ENCODE measurements around the gene KCP.

KCP gene

DNA sequence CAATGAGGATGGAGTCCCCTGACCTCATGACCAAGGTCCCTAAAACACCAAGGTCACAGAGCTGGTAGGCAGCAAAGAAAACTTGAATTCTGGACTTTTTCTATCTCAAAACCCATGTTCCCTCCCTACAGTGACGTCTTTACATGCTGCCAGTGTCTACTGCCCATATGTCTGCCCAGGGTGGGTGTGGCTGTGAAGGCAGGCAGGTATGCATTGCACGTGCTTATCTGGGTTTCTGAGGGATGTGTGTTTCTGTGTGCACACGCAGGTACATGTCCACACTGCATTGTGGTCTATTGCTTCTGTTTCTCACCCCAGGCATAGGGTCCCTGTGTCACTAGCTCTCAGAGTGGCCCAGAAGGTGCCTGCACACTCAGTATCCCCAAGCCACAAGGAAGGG lies 34.4 kb downstream of the KCP start:
- in situ Hi-C loops (cut with MboI; ENCODE audit: low sequenced_read_pairs) = no loop called here

DNA sequence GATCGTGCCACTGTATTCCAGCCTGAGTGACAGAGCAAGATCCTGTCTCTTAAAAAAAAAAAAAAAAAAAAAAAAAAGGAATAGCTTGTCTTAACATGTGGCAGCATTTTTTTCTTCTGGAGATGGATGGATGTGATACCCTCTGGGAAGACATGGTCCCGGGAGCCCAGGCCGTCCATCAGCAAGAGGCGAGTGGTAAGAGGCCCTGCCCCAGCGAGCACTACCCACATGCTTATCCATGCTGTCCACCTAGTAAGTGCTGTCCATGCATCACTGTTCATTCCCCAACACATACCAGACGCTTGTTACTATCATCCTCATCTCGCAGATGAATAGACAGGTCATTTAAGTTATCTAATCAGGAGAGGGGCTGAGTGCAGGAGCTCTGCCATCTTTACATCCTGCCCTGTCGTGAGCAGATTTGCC lies 35.0 kb downstream of the KCP start:
- in situ Hi-C loops (cut with MboI; ENCODE audit: low sequenced_read_pairs) = no loop called here

DNA sequence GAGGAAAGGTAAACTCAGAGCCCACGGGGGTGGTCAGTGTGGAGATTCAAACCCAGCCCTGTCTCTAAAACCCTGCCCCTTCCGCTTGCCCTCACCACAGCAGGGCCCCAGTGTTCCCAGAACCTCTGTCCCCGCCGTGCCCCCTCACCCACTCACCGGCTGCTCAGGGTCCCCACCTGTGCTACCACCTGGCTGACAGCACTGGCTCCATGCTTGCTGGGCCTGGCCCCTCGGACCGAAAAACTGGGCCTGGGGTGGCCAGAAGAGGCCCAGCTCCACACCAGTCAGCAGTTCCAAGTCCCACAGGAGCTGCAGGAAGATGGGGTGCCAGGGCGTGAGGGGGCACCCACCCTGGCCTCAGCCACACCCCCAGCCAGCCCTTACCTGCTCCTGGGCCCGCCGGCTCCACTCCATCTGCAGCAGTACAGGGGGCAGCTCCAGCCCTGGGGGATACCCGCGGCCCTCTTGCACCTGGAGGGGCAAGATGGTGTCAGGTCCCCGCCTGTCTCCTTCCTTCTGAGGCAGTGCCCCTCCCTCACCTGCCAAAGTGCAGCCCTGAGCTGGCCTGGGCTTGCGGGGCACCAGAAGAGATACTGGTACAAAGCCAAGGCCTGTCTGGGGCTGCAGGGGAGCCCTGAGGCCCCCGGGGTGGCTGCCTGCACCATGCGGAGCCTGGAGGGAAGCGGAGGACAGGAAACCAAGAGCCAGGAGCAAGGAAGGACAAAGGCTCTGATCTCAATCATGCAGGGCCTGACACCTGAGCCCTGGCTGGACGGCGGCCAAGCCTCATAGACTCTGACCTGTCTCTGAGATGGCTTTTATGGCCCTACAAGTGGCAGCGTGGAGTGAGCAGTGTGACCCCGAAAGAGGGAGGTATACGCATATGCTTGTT lies 36.1 kb downstream of the KCP start:
- in situ Hi-C loops (cut with MboI; ENCODE audit: low sequenced_read_pairs) = no loop called here

- in situ Hi-C loops (cut with MboI; ENCODE audit: low sequenced_read_pairs) = no loop called here
These were observed 37.3 kb downstream of the KCP start for GRCh38 chr7:128873234-128873633.

- in situ Hi-C loops (cut with MboI; ENCODE audit: low sequenced_read_pairs) = no loop called here
These were observed 38.1 kb downstream of the KCP start for GRCh38 chr7:128872394-128872824.

- in situ Hi-C loops (cut with MboI; ENCODE audit: low sequenced_read_pairs) = no loop called here
These were observed 39.5 kb downstream of the KCP start for GRCh38 chr7:128871050-128871449.

DNA sequence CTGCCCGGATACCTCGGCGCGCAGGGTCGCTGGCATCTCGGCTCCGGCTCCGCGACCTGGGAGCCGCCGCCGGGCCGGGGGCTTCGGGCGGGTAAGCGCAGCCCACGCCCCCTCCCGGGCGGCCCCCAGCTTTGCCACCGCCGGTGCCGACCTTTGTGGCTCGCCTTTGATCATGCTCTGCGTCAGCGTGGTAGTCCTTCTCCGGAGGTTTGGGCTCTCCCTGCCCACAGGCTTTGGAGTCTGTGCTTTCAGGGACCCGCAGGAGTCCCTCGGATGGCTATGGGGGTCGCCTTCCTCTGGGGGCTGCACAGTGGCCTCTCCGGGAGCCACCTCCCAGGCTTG lies 40.6 kb downstream of the KCP start:
- in situ Hi-C loops (cut with MboI; ENCODE audit: low sequenced_read_pairs) = no loop called here

- in situ Hi-C loops (cut with MboI; ENCODE audit: low sequenced_read_pairs) = no loop called here
These were observed 41.2 kb downstream of the KCP start for GRCh38 chr7:128869138-128869943.

DNA sequence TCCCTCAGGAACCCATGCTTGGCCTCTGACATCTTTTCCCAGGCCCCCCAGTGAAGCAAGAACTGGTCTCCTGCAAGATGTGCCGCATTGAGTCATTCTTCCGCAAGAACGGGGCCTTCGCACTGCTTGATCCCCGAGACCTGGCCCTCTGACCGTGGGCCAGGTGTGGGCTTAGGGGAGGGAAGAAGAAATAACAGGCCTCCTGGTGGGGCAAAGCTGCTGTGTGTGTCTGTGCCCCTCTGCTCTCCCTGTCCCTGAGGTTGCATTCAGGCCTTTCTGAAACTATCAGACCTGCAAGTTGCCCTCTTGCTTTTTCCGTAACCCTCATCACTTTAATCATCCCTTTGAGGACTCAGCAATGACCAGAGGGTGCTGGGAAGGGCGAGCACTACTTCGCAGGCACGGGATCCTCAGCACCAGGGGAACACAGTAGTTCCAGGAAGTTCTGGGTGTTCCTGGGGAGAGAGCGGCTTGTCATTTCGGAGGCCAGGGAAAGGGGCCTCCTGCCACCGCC lies 41.8 kb downstream of the KCP start:
- in situ Hi-C loops (cut with MboI; ENCODE audit: low sequenced_read_pairs) = no loop called here

GRCh38 chr7:128867842-128868623 lies 42.5 kb downstream of the KCP start:
- in situ Hi-C loops (cut with MboI; ENCODE audit: low sequenced_read_pairs) = no loop called here

- in situ Hi-C loops (cut with MboI; ENCODE audit: low sequenced_read_pairs) = no loop called here
These were observed 43.3 kb downstream of the KCP start for GRCh38 chr7:128867241-128867640.

DNA sequence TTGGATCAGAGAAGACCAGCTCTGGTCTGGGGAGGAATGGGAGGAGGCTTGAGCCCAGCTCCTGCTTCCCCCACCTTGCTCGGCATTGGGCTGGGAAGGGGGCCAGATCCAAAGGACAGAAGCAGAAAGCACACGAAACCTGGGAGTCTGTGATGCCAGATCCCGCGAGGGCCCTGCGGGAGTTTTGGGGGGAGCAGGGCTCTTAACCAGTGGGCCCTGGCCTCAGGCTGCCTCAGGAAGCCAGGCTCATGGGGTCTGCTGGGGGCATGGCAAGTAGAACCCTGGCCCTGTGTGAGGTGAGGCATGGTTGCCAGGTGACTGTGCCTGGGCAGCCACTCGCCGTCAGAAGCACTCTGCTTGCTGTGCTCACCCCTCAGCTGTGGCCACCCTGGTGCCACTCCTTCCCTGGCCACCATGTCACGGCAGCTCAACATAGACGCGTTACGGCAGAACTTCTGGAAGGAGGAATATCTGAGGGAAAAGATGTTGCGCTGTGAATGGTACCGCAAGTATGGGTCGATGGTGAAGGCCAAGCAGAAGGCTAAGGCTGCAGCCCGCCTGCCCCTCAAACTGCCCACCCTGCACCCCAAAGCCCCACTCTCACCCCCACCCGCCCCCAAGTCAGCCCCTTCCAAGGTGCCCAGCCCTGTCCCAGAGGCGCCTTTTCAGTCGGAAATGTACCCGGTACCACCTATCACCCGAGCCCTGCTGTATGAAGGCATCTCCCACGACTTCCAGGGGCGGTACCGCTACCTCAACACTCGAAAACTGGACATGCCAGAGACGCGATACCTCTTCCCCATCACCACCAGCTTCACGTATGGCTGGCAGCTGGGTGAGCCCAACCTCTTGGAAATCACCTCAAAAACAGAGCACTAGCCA lies 44.3 kb downstream of the KCP start:
- in situ Hi-C loops (cut with MboI; ENCODE audit: low sequenced_read_pairs) = no loop called here

DNA sequence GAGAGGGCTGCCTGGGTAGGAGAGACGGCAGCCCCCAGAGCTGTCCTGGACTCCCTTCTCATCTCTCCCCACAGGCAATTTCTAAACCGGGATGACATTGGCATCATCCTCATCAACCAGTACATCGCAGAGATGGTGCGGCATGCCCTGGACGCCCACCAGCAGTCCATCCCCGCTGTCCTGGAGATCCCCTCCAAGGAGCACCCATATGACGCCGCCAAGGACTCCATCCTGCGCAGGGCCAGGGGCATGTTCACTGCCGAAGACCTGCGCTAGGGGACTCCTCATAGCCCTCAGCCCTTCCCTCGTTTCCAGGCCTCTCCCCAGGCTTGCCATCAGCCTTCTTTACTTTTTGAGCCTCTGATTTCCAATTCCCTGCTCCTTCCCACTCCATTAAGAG lies 45.2 kb downstream of the KCP start:
- in situ Hi-C loops (cut with MboI; ENCODE audit: low sequenced_read_pairs) = no loop called here

DNA sequence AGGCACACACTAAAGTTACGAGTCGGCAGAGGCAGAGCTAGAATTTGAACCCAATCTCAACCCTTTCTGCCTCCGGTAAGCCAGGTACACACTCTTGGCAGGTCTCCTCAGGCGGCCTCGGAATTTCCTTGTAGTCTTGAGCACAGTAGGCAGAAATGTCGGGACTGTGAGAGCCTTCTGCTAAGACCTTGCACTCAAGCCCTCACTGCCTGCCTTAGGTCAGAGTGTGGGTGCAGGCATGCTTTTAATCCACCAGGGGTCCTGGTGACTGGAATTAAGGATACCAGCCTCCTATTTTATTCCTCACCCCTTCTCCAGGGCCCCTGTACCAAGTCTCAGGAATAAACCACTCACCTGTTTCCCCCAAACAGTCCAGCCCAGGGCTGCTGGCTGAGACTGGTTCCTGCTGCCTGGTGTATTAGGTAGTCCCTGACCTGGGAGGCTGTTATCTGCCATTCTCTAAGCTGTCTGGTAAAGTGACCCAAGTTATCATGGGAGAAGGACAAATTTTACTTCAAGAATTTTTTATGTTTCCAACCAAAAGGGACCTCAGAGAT lies 47.0 kb downstream of the KCP start:
- in situ Hi-C loops (cut with MboI; ENCODE audit: low sequenced_read_pairs) = no loop called here

DNA sequence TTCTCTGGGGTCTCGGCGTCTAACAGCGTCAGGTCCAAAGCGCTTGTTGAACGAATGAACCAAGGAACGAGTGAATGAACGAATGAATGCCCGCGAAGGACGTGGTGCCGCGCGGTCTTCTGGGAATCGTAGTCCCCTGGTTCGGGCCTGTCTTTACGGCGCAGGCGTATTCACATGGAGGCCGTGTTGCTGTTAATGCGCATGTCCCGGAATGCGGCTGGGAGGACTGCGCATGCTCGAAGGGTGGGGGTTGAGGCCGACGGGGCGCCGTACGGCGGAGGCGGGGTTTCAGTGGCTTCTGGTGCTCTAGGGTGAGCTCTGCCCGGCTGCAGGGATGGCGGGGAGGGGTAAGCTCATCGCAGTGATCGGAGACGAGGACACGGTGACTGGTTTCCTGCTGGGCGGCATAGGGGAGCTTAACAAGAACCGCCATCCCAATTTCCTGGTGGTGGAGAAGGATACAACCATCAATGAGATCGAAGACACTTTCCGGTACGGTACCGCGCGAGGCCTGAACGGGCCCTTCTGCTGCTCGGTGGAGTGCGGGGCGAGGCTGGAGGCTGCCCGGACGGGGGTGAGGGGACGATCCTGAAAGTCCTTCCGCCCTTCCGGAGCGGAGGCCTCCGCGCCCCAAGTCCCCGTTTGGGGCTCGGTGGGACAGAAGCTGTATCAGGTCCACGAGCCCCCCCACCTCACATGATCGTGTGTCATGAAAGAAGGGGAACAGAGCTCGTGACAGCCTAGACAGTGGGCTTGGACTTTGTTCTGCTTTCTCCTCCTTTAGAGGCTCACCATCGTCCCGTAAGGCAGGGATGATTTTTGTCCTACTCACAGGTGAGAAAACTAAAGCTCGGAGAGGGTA lies 47.7 kb downstream of the KCP start, which contains the start of gene ATP6V1F:
Gene ATP6V1F, plus strand, starts transcription at position 286 of the 862 bp plus-strand sequence. Its CDS starts 49 bp downstream, at position 335.
- in situ Hi-C loops (cut with MboI; ENCODE audit: low sequenced_read_pairs) = no loop called here

DNA sequence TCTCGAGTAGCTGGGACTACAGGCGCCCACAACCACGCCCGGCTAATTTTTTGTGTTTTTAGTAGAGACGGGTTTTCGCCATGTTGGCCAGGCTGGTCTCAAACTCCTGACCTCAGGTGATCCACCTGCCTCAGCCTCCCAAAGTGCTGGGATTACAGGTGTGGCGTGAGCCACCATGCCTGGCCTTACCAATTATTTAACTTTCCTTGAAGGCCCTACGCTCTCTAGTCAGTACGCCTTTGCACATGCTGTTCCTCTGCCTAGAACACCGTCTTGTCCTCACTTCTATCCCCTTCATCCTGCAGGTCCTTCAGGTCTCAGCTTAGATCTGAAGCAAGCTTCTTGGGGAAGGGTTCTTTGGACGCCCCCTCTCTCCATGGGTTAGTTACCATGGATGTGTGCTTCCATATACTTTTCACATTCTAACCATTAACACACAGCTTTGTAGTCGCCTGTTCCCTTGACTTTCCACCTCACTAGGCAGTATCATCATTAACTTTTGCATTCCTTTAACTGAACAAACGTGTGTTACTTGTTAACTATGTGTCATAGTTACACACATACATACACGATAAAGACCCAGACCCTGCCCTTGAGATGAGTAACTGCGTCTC lies 48.4 kb downstream of the KCP start:
- in situ Hi-C loops (cut with MboI; ENCODE audit: low sequenced_read_pairs) = no loop called here

DNA sequence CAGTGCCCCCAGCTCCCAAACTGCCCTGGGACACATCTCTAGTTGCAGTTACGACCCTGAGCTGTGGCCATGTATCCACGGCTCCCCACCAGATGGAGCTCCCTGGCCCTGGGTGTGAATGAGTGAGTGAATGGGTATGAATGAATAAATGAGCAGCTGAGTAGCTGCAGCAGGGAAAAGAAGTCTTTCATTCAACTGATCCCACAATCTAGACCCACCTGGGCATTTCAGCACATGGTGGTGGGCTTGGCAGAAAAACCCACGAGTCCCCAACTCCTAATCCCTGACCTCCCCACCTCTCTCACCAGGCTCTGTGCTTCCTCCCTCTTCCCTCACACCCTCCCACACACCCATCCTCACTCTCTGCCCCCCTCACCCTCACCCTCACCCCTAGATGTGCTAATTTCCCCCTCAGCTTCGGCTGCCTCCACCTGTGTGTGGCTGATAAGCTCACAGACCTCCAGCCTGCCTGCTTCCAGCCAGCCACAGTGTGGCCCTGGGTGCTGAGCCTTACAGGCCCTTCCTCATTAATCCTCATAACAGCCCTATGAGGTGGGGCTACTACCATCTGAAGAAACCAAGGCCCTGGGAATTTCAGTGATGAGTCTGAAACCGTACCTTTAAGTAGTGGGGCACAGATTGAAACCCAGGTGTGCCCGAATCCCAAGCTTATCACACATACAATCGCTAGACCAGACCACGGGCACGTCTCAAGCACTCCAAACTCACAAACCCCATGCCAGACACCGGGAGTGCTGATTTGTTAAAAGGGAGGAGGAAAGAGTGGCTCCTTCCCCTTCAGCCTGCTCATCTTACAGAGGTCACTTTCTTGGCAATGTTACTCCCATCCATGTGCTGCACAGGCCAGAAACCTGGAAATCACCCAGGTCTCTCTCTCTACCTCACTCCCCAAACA lies 50.1 kb downstream of the KCP start:
- in situ Hi-C loops (cut with MboI; ENCODE audit: low sequenced_read_pairs) = no loop called here
